Stimulated activated CD4-positive, alpha-beta T cell treated with anti-CD3 and anti-CD28 coated beads, TNF-alpha, amount 100 ng/mL, for 1 hour (primary cell): ENCODE results near the gene DOC2B.

Experiments
- DNase-seq, 3 donors: peaks; one replicate each; pipeline ENCODE4 v3.0.0-alpha.2; 2020; ENCODE audit warnings: low read depth in 3 of 3, low spot score in 1 of 3

Gene DOC2B

GRCh38 chr17:164303-165235, 16.9 kb downstream of the DOC2B start:
- DNase-seq = no peak

GRCh38 chr17:163514-164098, 17.8 kb downstream of the DOC2B start:
- no peak for DNase-seq

- no peak for DNase-seq
These were observed 18.8 kb downstream of the DOC2B start for GRCh38 chr17:162689-163088.

GRCh38 chr17:161481-161880, 20.0 kb downstream of the DOC2B start:
- DNase-seq = no peak

GRCh38 chr17:160336-160735, 21.1 kb downstream of the DOC2B start:
- no peak for DNase-seq

GRCh38 chr17:159609-160008, 21.8 kb downstream of the DOC2B start:
- no peak for DNase-seq

- DNase-seq = no peak
These were observed 23.1 kb downstream of the DOC2B start for GRCh38 chr17:158379-158778.

- no peak for DNase-seq
These were observed 23.5 kb downstream of the DOC2B start for GRCh38 chr17:157901-158300.

- no peak for DNase-seq
These were observed 24.5 kb downstream of the DOC2B start for GRCh38 chr17:156946-157345.

- DNase-seq = no peak
These were observed 25.3 kb downstream of the DOC2B start for GRCh38 chr17:156094-156621.

- DNase-seq = no peak
These were observed 25.9 kb downstream of the DOC2B start for GRCh38 chr17:155576-155975.

GRCh38 chr17:153851-154250, 27.6 kb downstream of the DOC2B start:
- no peak for DNase-seq

GRCh38 chr17:152860-153420, 28.5 kb downstream of the DOC2B start:
- no peak for DNase-seq

GRCh38 chr17:151886-152859, 29.3 kb downstream of the DOC2B start:
- DNase-seq = no peak

- DNase-seq = no peak
These were observed 30.4 kb downstream of the DOC2B start for GRCh38 chr17:151004-151403.

GRCh38 chr17:149897-150584, 31.4 kb downstream of the DOC2B start:
- no peak for DNase-seq

- no peak for DNase-seq
These were observed 32.2 kb downstream of the DOC2B start for GRCh38 chr17:149231-149630.

- DNase-seq = no peak
These were observed 32.7 kb downstream of the DOC2B start for GRCh38 chr17:148757-149156.

GRCh38 chr17:147796-148740, 33.4 kb downstream of the DOC2B start:
- DNase-seq = no peak
